K562 (cell line): ENCODE results near the gene SHANK1. TPM values are rescaled to one million over a fixed set of nuclear protein-coding genes. Genes with fewer than 3 reads are reported as not detected.

Source experiments
- ARNT ChIP-seq, 2 experiments: fragments of 450-650 bp; IDR thresholded peaks; 2 replicates each; pipeline ENCODE4 v1.6.1; 2016; ENCODE audit warnings: mild to moderate bottlenecking in 1 of 2
- ATF1 ChIP-seq, 2 experiments: fragments of 450-650 bp in 1 of 2; IDR thresholded peaks; 2 replicates each; pipeline ENCODE4 v1.6.1; 2016; ENCODE audit warnings: missing compliant biosample characterization in 1 of 2, missing genetic modification characterization in 1 of 2
- CCAR2 ChIP-seq: fragments of 200-400 bp; formaldehyde crosslinking; IDR thresholded peaks from 2 replicates; pipeline ENCODE4 v1.6.1; 2017; ENCODE audit warnings: mild to moderate bottlenecking, low read depth, low read length
- GTF2A2 ChIP-seq: IDR thresholded peaks from 2 replicates; pipeline ENCODE4 v1.6.1; 2016; ENCODE audit warnings: mild to moderate bottlenecking, missing genetic modification characterization, missing compliant biosample characterization
- MYBL2 ChIP-seq, 2 experiments: fragments of 450-650 bp in 1 of 2; sonication (generic) in 1 of 2; formaldehyde crosslinking in 1 of 2; IDR thresholded peaks; 2 replicates each; pipeline versions ENCODE4 v1.6.1 to v1.8.1; 2017 to 2022; ENCODE audit warnings: borderline replicate concordance in 1 of 2, inconsistent platforms in 1 of 2, low read depth in 1 of 2, mild to moderate bottlenecking in 1 of 2, missing genetic modification reagents in 1 of 2, moderate library complexity in 1 of 2
- NFRKB ChIP-seq: fragments of 450-650 bp; IDR thresholded peaks from 2 replicates; pipeline ENCODE4 v1.6.1; 2016; ENCODE audit warnings: low read depth
- RAD51 ChIP-seq: fragments of 450-650 bp; IDR thresholded peaks from 2 replicates; pipeline ENCODE4 v1.7.1; 2016; ENCODE audit warnings: low read depth, mild to moderate bottlenecking, borderline replicate concordance
- ZBTB17 ChIP-seq: fragments of 450-650 bp; formaldehyde crosslinking; IDR thresholded peaks from 2 replicates; pipeline ENCODE4 v1.4.0; 2020; ENCODE audit warnings: mild to moderate bottlenecking
- ZNF146 ChIP-seq: IDR thresholded peaks from one replicate; pipeline ENCODE4 v1.6.1; 2018; ENCODE audit warnings: missing compliant biosample characterization; ENCODE audit not compliant: unreplicated experiment
- polyA plus RNA-seq, 8 experiments: library from polyadenylated mRNA; depleted of rRNA in 4 of 8; stranded (reverse) in 5 of 8; unstranded in 3 of 8; fragments of >200 nt; fragmentation: Nextera tagmentation in 2 of 8; fragmentation: Illumina TruSeq in 1 of 8; extraction: Ambion mirVana in 2 of 8; extraction: Trizol in 1 of 8; gene quantifications; 2 replicates each; pipeline versions ENCODE4 v1.2.1 to v1.2.3, GENCODE V29; 2011 to 2014; ENCODE audit warnings: inconsistent platforms in 1 of 8, missing spikeins in 1 of 8
- total RNA-seq, 7 experiments: library from RNA; depleted of rRNA in 6 of 7; stranded (reverse); fragments of >200 nt in 6 of 7; fragmentation: Illumina TruSeq in 2 of 7; extraction: Trizol in 2 of 7; gene quantifications; 2 replicates each; pipeline versions ENCODE4 v1.2.1 to v1.2.3, GENCODE V29; 2011 to 2021; ENCODE audit warnings: low replicate concordance in 1 of 7
- TF ChIP-seq, protein P1 (sequence below): fragments of 200-800 bp; sonication (Bioruptor generic); IDR thresholded peaks from 2 replicates; pipeline ENCODE4 v1.6.1; 2016; ENCODE audit warnings: missing genetic modification characterization, missing compliant biosample characterization
- TF ChIP-seq, protein P2 (sequence below): conservative IDR thresholded peaks from 2 replicates; pipeline ENCODE4 v1.6.1; 2011; ENCODE audit warnings: low read depth, mild to moderate bottlenecking, low read length; ENCODE audit not compliant: control insufficient read depth
- TF ChIP-seq, protein P3 (sequence below), 3 experiments: IDR thresholded peaks in 2 of 3; conservative IDR thresholded peaks in 1 of 3; 2 replicates each; pipeline ENCODE4 v1.5.1; 2011 to 2012; ENCODE audit warnings: low read length in 3 of 3, mild to moderate bottlenecking in 3 of 3, control low read depth in 2 of 3, improper control_type of control experiment in 1 of 3, inconsistent platforms in 1 of 3, low read depth in 1 of 3, mixed read lengths in 1 of 3, moderate library complexity in 1 of 3; ENCODE audit not compliant: insufficient read depth in 2 of 3

Gene SHANK1
- total and polyA plus RNA-seq, 9 of the 15 experiments (the other 6 are each of a cell fraction or from before 2014, with no cell fraction given), result 0.33 to 1.3 (median 0.55) TPM; not detected in 2

DNA sequence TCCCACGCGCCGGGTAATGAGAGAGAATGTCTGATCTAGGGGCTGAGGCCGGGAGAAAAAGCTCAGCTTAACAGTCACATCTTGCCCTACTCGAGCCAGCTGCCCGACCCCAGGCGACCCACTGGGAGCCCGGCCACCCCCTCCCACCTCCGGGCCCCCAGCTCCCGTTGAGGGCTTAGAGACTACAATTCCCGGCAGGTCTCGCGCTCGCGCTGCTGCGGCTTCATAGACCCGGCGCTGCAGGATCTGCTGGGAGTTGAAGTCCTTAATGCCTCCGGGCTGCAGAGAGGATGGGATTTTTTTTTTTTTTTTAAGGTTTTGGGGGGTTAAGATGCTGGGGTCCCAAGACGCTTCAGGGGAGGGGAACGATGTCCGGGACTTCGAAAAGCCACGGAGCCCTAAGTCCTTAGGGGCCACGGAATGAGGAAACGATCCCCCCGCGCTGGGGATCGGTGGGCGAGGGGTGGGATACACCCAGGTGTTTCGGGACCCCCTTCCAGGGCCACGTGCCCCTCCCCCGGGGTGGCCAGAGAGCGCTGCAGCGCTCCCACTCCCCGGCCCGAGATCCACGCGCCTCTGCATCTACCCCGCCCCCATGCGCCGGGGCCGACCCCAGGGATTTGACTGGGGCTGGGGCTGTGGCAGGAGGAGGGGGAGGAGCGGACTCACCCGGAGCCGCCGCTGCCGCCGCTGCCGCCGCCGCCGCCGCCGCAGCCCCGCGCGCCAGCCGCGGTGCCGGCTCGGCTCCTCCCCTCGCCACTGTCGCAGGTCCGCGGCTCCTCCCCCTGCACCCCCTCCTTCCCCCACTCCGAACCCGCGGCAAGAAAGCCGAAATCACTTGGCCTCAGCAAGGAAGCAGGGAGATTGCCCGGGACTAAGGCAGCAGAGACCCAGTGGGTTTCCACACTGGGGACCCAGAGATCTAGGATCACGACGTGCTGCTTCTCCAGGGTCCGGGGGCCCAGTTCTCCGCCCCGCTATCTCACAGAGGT lies 80.2 kb downstream of the SHANK1 start, which contains the start of gene SYT3 (continued):
- TF ChIP-seq, protein P1, sequence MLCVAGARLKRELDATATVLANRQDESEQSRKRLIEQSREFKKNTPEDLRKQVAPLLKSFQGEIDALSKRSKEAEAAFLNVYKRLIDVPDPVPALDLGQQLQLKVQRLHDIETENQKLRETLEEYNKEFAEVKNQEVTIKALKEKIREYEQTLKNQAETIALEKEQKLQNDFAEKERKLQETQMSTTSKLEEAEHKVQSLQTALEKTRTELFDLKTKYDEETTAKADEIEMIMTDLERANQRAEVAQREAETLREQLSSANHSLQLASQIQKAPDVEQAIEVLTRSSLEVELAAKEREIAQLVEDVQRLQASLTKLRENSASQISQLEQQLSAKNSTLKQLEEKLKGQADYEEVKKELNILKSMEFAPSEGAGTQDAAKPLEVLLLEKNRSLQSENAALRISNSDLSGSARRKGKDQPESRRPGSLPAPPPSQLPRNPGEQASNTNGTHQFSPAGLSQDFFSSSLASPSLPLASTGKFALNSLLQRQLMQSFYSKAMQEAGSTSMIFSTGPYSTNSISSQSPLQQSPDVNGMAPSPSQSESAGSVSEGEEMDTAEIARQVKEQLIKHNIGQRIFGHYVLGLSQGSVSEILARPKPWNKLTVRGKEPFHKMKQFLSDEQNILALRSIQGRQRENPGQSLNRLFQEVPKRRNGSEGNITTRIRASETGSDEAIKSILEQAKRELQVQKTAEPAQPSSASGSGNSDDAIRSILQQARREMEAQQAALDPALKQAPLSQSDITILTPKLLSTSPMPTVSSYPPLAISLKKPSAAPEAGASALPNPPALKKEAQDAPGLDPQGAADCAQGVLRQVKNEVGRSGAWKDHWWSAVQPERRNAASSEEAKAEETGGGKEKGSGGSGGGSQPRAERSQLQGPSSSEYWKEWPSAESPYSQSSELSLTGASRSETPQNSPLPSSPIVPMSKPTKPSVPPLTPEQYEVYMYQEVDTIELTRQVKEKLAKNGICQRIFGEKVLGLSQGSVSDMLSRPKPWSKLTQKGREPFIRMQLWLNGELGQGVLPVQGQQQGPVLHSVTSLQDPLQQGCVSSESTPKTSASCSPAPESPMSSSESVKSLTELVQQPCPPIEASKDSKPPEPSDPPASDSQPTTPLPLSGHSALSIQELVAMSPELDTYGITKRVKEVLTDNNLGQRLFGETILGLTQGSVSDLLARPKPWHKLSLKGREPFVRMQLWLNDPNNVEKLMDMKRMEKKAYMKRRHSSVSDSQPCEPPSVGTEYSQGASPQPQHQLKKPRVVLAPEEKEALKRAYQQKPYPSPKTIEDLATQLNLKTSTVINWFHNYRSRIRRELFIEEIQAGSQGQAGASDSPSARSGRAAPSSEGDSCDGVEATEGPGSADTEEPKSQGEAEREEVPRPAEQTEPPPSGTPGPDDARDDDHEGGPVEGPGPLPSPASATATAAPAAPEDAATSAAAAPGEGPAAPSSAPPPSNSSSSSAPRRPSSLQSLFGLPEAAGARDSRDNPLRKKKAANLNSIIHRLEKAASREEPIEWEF, result no peak
- TF ChIP-seq GTF2A2 (tag) (no peak), MYBL2 (IDR thresholded peaks at IDR 0.05; ENCODE audit: low read depth) (no peak), MYBL2 (CRISPR knock-in tag; IDR thresholded peaks at IDR 0.05; ENCODE audit: borderline replicate concordance) (no peak), CCAR2 (no peak), ARNT (IDR thresholded peaks at IDR 0.05) (no peak), NFRKB (no peak), ZBTB17 (CRISPR knock-in tag) (no peak), RAD51 (no peak), ATF1 (CRISPR knock-in tag; IDR thresholded peaks at IDR 0.05) (no peak), ATF1 (tag; IDR thresholded peaks at IDR 0.05) (peak; percentile 6; the same call in 1 of the 2 replicates), ZNF146 (CRISPR knock-in tag) (no peak)
- TF ChIP-seq, protein P2, sequence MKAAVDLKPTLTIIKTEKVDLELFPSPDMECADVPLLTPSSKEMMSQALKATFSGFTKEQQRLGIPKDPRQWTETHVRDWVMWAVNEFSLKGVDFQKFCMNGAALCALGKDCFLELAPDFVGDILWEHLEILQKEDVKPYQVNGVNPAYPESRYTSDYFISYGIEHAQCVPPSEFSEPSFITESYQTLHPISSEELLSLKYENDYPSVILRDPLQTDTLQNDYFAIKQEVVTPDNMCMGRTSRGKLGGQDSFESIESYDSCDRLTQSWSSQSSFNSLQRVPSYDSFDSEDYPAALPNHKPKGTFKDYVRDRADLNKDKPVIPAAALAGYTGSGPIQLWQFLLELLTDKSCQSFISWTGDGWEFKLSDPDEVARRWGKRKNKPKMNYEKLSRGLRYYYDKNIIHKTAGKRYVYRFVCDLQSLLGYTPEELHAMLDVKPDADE, result peak; percentile 95
- TF ChIP-seq, protein P3, sequence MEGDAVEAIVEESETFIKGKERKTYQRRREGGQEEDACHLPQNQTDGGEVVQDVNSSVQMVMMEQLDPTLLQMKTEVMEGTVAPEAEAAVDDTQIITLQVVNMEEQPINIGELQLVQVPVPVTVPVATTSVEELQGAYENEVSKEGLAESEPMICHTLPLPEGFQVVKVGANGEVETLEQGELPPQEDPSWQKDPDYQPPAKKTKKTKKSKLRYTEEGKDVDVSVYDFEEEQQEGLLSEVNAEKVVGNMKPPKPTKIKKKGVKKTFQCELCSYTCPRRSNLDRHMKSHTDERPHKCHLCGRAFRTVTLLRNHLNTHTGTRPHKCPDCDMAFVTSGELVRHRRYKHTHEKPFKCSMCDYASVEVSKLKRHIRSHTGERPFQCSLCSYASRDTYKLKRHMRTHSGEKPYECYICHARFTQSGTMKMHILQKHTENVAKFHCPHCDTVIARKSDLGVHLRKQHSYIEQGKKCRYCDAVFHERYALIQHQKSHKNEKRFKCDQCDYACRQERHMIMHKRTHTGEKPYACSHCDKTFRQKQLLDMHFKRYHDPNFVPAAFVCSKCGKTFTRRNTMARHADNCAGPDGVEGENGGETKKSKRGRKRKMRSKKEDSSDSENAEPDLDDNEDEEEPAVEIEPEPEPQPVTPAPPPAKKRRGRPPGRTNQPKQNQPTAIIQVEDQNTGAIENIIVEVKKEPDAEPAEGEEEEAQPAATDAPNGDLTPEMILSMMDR (IDR thresholded peaks at IDR 0.05 in 2 of 3, conservative IDR thresholded peaks at IDR 0.05 in 1 of 3; ENCODE audit: insufficient read depth in 2 of 3, low read depth in 1 of 3, low read length in 3 of 3), result no peak
